Uterus (tissue), 4 donors: ENCODE results near the gene VARS1. TPM values are rescaled to one million over a fixed set of nuclear protein-coding genes. Genes with fewer than 3 reads are reported as not detected.
A peak's percentile ranks its signal among the peaks of the same experiment; 100 is the strongest.

Source experiments
- DNase-seq, 2 donors: peaks; one replicate each; pipeline ENCODE4 v3.0.0-alpha.2; 2019 to 2020
- H3K27ac ChIP-seq, 2 donors: fragments of 200-600 bp; sonication (generic); 1 replicate in 1 of 2; 2 replicates in 1 of 2; pipeline ENCODE4 v1.5.1; 2016 to 2018
- H3K27me3 ChIP-seq, 2 donors: fragments of 200-600 bp; sonication (generic); one replicate each; pipeline ENCODE4 v1.5.1; 2018 to 2019; ENCODE audit warnings: control low read depth in 1 of 2
- H3K36me3 ChIP-seq, 2 donors: fragments of 200-600 bp; sonication (generic); one replicate each; pipeline ENCODE4 v1.5.1; 2019; ENCODE audit warnings: control low read depth in 1 of 2
- H3K4me1 ChIP-seq, 2 donors: fragments of 200-600 bp; sonication (generic); one replicate each; pipeline ENCODE4 v1.5.1; 2018 to 2019; ENCODE audit warnings: control low read depth in 1 of 2
- H3K4me3 ChIP-seq, 2 donors: fragments of 200-600 bp; sonication (generic); 1 replicate in 1 of 2; 2 replicates in 1 of 2; pipeline ENCODE4 v1.5.1; 2018 to 2019; ENCODE audit warnings: mild to moderate bottlenecking in 1 of 2
- H3K9me3 ChIP-seq, 2 donors: fragments of 200-600 bp; sonication (generic); one replicate each; pipeline ENCODE4 v1.5.1; 2019; ENCODE audit warnings: control low read depth in 1 of 2
- CTCF ChIP-seq, 4 experiments: fragments of 200-600 bp in 2 of 4; fragments of 450-650 bp in 2 of 4; sonication (generic) in 2 of 4; IDR thresholded peaks; one replicate each; pipeline ENCODE4 v1.5.1; 2016 to 2019; ENCODE audit warnings: antibody characterized with exemption in 4 of 4, mild to moderate bottlenecking in 2 of 4, moderate library complexity in 1 of 4
- POLR2A ChIP-seq, 2 donors: fragments of 450-650 bp; IDR thresholded peaks; one replicate each; pipeline ENCODE4 v1.6.1; 2016; ENCODE audit warnings: antibody characterized with exemption in 2 of 2, mild to moderate bottlenecking in 1 of 2, moderate library complexity in 1 of 2
- intact Hi-C: fragments of 100-400 bp; cut with DNase I; formaldehyde crosslinking; loops from one replicate; pipeline ENCODE4 v1.15.1; 2023; ENCODE audit warnings: low total_unique reads
- total RNA-seq, 4 donors: library from RNA; depleted of rRNA in 3 of 4; stranded (reverse); fragments of >200 nt in 3 of 4; gene quantifications; one replicate each; pipeline versions ENCODE4 v1.1.0 to v1.2.4, GENCODE V29; 2014 to 2023
- donor health status: DM: yes; HTN: yes; CAD: no.

The VARS1 gene
- total RNA-seq, 4 donors from 2014 or later: 35.6 to 118 (median 53.4) TPM

- peaks cover 0 to 9% of the 10 kb centered on the region in 2 donors for H3K4me1 ChIP-seq
- TF ChIP-seq POLR2A (IDR thresholded peaks at IDR 0.05) (no peak), CTCF (IDR thresholded peaks at IDR 0.05) (no peak)
- intact Hi-C loops: loop anchor here (5.0 kb wide), 1 partner anchor 149 kb away; the partner anchor contains the start of gene LY6G5C
- H3K36me3 ChIP-seq: no peaks in the 10 kb centered on the region
- H3K27me3 ChIP-seq: no peaks in the 10 kb centered on the region
- no peaks in the 10 kb centered on the region for H3K9me3 ChIP-seq
- DNase-seq: no peak
- H3K27ac ChIP-seq: peak overlapping the region; percentile 78 to 99
- peak overlapping the region in 1 of 2 donors; percentile 50 for H3K4me3 ChIP-seq
Observed at GRCh38 chr6:31831350-31832215, 36.0 kb upstream of the VARS1 start.

GRCh38 chr6:31830886-31831335, 35.4 kb upstream of the VARS1 start:
- H3K27me3 ChIP-seq: no peaks in the 10 kb centered on the region
- DNase-seq: no peak
- H3K9me3 ChIP-seq: no peaks in the 10 kb centered on the region
- H3K4me1 ChIP-seq: peaks cover 3 to 11% of the 10 kb centered on the region in 2 donors
- H3K27ac ChIP-seq: peak overlapping the region; percentile 78 to 99
- intact Hi-C loops: loop anchor here (5.0 kb wide), 1 partner anchor 149 kb away; the partner anchor contains the start of gene LY6G5C
- TF ChIP-seq POLR2A (IDR thresholded peaks at IDR 0.05) (no peak), CTCF (IDR thresholded peaks at IDR 0.05) (no peak)
- no peaks in the 10 kb centered on the region for H3K36me3 ChIP-seq
- H3K4me3 ChIP-seq: peak overlapping the region; percentile 49 to 50

GRCh38 chr6:31829633-31830283, 34.2 kb upstream of the VARS1 start:
- peak overlapping the region; percentile 49 to 50 for H3K4me3 ChIP-seq
- no peaks in the 10 kb centered on the region for H3K36me3 ChIP-seq
- peak overlapping the region; percentile 78 to 99 for H3K27ac ChIP-seq
- intact Hi-C loops: loop anchor here (5.0 kb wide), 1 partner anchor 147 kb away; the partner anchor contains the start of gene LY6G5C
- no peaks in the 10 kb centered on the region for H3K27me3 ChIP-seq
- TF ChIP-seq POLR2A (IDR thresholded peaks at IDR 0.05) (no peak), CTCF (IDR thresholded peaks at IDR 0.05) (peak; percentile 45 to 55 (median 51))
- no peaks in the 10 kb centered on the region for H3K9me3 ChIP-seq
- DNase-seq: peak in 1 of 2 donors; percentile 40
- peaks cover 5 to 13% of the 10 kb centered on the region in 2 donors for H3K4me1 ChIP-seq

- Histone ChIP-seq H3K27me3 (no peaks in the 10 kb centered on the region), H3K4me3 (peak within 1 kb of the TSS; percentile 86 to 89), H3K4me1 (peaks cover 5 to 13% of the 10 kb centered on the region in 2 donors), H3K27ac (peak within 1 kb of the TSS; percentile 96 to 99), H3K36me3 (no peaks in the 10 kb centered on the region), H3K9me3 (no peaks in the 10 kb centered on the region)
- DNase-seq: peak; percentile 100
- TF ChIP-seq CTCF (IDR thresholded peaks at IDR 0.05): peak in 2 of 4 experiments; percentile 35 to 44
- peak; percentile 100 for TF ChIP-seq POLR2A (IDR thresholded peaks at IDR 0.05)
- intact Hi-C loops: no loop called here
Observed at GRCh38 chr6:31827286-31828079, 31.9 kb upstream of the VARS1 start, which contains the start of gene HSPA1B. Gene HSPA1B, plus strand, starts transcription at chr6:31827738. Its CDS starts 213 bp downstream, at chr6:31827951.
